ENCODE measurements around the gene KCNIP4. TPM values are rescaled to one million over a fixed set of nuclear protein-coding genes. Genes with fewer than 3 reads are reported as not detected.

Gene KCNIP4
- total RNA-seq, 1 donor from 2014 or later, result 0.17 TPM

DNA sequence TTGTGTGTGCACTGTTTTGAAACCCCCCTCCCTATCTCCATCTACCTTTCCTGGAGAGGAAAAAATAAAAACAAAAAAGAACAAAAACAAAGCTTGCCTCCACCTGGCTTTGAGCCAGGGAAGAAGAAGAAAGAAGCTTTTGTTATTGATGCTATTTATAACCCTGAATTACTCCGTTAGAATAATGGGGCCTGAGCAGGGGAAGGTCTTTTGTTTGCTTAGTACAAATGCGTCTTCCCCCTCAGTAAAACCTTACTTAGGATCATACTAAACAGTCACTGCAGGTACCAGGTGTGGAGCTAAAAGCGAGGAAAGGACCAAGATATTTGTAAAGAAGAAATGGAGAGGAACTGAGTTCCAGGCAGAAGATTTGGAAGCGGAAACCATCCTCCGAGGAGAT is 352.1 kb downstream of the KCNIP4 start:
- DNase-seq (ENCODE audit: low read depth), result no peak
- no peak overlapping the region for H3K4me3 ChIP-seq (ENCODE audit: low read depth, low read length)
- TF ChIP-seq, protein P1, sequence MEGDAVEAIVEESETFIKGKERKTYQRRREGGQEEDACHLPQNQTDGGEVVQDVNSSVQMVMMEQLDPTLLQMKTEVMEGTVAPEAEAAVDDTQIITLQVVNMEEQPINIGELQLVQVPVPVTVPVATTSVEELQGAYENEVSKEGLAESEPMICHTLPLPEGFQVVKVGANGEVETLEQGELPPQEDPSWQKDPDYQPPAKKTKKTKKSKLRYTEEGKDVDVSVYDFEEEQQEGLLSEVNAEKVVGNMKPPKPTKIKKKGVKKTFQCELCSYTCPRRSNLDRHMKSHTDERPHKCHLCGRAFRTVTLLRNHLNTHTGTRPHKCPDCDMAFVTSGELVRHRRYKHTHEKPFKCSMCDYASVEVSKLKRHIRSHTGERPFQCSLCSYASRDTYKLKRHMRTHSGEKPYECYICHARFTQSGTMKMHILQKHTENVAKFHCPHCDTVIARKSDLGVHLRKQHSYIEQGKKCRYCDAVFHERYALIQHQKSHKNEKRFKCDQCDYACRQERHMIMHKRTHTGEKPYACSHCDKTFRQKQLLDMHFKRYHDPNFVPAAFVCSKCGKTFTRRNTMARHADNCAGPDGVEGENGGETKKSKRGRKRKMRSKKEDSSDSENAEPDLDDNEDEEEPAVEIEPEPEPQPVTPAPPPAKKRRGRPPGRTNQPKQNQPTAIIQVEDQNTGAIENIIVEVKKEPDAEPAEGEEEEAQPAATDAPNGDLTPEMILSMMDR (conservative IDR thresholded peaks at IDR 0.05; ENCODE audit: low read depth, low read length), result no peak

DNA sequence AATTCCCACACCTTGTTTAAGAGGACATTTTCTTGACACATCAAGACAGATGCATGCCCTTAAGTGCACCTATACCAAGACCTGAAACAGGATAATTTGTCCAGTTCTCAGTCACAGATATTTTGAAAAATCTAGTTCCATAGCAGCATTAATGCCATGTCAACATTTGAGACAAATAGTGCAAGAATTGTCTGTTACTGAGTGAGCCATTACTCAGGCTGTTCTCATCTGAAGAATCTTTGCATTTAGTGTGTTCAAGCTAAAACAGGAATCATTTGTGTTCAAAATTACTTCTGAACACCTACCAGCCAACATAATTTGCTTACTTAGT is 354.9 kb downstream of the KCNIP4 start:
- DNase-seq (ENCODE audit: low read depth), result no peak
- TF ChIP-seq, protein P1 (conservative IDR thresholded peaks at IDR 0.05; ENCODE audit: low read depth, low read length), result no peak
- H3K4me3 ChIP-seq (ENCODE audit: low read depth, low read length), result no peak overlapping the region

DNA sequence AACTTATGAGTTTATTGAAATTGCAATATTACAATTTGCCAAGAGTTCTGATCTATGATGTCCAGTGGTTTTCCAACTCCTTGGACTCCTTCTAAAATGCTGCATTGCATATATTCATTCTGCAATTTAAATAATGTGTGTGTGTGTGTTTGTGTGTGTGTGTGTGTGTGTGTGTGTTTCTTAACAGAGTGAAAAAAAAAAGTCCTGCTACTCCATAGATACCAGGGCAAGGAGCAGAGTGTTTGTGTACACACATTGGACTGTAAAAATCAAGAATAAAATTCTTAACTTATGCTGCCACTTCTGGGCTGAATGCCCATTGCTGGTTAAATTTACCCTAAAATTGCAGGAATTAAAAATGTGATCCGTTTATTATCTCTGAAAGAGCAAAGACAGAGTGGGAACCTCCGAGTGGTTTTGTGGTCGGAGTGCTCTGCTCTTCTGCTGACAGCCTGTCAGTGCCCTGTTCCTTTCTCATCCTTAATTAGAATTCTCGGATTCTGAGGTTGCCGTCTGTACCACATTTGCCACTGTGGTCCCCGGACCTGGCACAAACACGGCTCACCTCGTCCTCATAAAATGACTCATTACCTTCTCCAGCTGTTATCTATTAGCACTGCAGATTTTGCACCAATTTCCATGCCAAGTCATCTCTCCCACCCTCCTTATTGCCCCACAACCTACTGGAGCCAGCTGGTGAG is 355.5 kb downstream of the KCNIP4 start:
- DNase-seq (ENCODE audit: low read depth), result no peak
- TF ChIP-seq, protein P1 (conservative IDR thresholded peaks at IDR 0.05; ENCODE audit: low read depth, low read length), result no peak
- H3K4me3 ChIP-seq (ENCODE audit: low read depth, low read length), result no peak overlapping the region

DNA sequence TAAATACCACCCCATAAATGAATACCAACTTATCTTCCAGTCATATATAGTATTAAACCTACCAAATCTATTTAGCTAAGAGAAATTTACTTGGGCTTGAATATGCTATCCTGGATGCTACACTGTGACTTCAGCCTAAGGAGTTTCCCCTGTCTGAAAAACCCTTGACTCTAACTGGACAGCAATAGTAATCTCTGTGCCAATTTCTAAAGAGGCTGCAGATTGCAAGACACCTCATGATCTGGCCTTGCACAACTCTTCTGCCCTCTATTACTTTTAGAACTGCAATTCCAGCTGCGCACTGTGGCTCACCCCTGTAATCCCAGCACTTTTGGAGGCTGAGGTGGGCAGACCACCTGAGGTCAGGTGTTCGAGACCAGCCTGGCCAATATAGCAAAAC is 371.5 kb downstream of the KCNIP4 start:
- no peak for DNase-seq (ENCODE audit: low read depth)
- no peak overlapping the region for H3K4me3 ChIP-seq (ENCODE audit: low read depth, low read length)
- TF ChIP-seq, protein P1 (conservative IDR thresholded peaks at IDR 0.05; ENCODE audit: low read depth, low read length), result no peak

DNA sequence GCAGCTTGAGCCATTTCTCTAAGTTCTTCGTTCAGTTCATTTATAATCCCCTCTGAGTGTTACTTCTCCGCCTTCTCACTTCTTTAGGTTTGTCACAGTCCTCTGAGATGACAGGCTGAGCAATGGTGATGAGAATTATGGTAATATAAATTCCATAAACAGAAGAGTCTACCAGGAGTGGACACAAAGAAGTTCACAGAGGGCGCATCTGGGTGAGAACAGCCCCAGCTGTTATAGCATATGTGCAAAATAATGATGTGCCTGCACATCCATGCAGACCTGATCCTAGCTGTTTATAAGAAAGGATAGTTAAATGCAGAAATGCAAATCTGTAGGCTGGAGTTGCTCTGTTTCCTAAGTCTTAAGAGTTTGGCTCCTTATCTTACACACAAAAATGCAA is 377.5 kb downstream of the KCNIP4 start:
- no peak overlapping the region for H3K4me3 ChIP-seq (ENCODE audit: low read depth, low read length)
- TF ChIP-seq, protein P1 (conservative IDR thresholded peaks at IDR 0.05; ENCODE audit: low read depth, low read length), result no peak
- no peak for DNase-seq (ENCODE audit: low read depth)

DNA sequence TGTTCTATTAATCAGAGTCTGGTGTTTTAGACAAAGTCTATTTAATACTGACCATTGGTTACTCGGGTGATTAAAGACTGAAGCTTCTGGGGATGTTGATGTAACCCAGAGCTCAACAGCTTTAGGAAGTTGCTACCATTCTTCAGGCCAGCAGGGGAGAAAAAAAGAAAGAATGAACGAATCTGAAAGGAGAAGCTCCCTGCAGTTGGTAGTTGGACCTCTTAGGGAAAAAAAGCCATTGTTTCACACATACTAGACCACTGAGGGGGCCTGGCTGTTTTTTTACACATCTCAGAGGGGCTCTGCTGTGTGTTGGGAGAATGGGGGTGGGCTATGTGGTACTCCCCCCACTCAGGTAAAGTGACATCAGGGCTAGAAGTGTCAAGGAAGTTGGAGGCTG is 378.9 kb downstream of the KCNIP4 start:
- TF ChIP-seq, protein P1 (conservative IDR thresholded peaks at IDR 0.05; ENCODE audit: low read depth, low read length), result no peak
- H3K4me3 ChIP-seq (ENCODE audit: low read depth, low read length), result no peak overlapping the region
- no peak for DNase-seq (ENCODE audit: low read depth)

DNA sequence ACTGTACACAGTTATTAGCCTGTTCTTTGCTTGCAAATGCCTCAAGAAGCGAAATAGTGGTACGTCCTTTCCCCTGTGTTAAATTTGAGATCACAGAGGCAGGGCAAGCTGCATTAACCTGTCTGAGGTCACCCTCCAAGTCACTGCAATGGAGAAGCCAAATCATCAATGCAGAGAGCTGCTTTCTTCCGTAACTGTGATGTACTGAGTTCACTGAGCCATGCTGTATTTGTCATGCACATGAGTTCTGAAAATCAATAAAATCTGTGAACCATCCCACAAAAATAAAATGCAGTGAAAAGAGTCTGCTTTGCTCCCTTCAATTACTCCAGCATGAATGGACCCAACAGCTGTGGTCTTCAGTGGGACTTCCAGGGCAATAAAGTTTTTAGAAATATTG is 393.5 kb downstream of the KCNIP4 start:
- no peak for DNase-seq (ENCODE audit: low read depth)
- no peak overlapping the region for H3K4me3 ChIP-seq (ENCODE audit: low read depth, low read length)
- TF ChIP-seq, protein P1 (conservative IDR thresholded peaks at IDR 0.05; ENCODE audit: low read depth, low read length), result no peak
